ENCODE data around the gene FNDC10. TPM values are rescaled to one million over a fixed set of nuclear protein-coding genes. Genes with fewer than 3 reads are reported as not detected.

The FNDC10 gene
- total RNA-seq, 1 experiment from 2014 or later, result 15.6 TPM

DNA sequence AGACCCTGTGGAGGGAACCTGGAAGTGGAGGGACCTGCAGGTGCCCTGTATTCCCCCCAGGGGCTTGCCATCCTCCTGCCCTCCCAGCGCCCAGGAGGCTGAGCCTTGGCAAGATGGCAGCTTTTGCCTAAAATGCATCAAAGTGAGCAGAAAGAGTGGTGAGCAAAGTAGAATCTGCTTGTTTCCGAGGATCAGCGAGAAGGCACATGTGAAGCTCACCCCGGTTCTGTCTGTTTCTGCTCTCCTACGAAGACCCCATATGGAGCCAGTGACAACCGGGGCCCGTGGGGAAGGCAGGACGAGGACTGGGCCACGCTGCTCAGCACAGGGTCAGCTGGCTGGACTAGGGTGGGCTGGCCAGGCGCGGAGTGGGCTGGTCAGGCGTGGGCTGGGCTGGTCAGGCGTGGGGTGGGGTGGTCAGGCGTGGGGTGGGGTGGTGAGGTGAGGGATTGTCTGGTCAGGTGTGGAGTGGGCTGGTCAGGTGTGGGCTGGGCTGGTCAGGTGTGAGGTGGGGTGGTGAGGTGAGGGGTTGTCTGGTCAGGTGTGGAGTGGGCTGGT, 5.2 kb upstream of the FNDC10 start:
- Mint-ChIP-seq H3K27me3 (ENCODE audit: insufficient read depth, unreplicated experiment) (no peaks in the 10 kb centered on the region), H3K4me3 (ENCODE audit: unreplicated experiment) (no peak overlapping the region), H3K27ac (ENCODE audit: unreplicated experiment) (no peak overlapping the region), H3K36me3 (ENCODE audit: insufficient read depth, unreplicated experiment) (no peaks in the 10 kb centered on the region), H3K4me1 (ENCODE audit: low read depth, unreplicated experiment) (no peaks in the 10 kb centered on the region), H3K9me3 (ENCODE audit: unreplicated experiment) (no peaks in the 10 kb centered on the region)
- CTCF ChIA-PET, result no interaction called here
- DNase-seq, result no peak
- no peaks in the 10 kb centered on the region for H3K9me3 ChIP-seq
- no TSS peak for BruUV-seq (replicated peaks)
- H3K4me1 ChIP-seq, result no peaks in the 10 kb centered on the region; the same call in 1 of the 2 replicates
- intact Hi-C loops (cut with micrococcal nuclease; ENCODE audit: unreplicated experiment), result no loop called here
- H3K27me3 ChIP-seq (replicated peaks; ENCODE audit: control insufficient read depth, insufficient read depth, low read length), result no peaks in the 10 kb centered on the region
- H3K36me3 ChIP-seq (ENCODE audit: control insufficient read depth, insufficient read depth, low read length), result no peaks in the 10 kb centered on the region
- POLR2A ChIA-PET, result no interaction called here
- TF ChIP-seq, protein P1, sequence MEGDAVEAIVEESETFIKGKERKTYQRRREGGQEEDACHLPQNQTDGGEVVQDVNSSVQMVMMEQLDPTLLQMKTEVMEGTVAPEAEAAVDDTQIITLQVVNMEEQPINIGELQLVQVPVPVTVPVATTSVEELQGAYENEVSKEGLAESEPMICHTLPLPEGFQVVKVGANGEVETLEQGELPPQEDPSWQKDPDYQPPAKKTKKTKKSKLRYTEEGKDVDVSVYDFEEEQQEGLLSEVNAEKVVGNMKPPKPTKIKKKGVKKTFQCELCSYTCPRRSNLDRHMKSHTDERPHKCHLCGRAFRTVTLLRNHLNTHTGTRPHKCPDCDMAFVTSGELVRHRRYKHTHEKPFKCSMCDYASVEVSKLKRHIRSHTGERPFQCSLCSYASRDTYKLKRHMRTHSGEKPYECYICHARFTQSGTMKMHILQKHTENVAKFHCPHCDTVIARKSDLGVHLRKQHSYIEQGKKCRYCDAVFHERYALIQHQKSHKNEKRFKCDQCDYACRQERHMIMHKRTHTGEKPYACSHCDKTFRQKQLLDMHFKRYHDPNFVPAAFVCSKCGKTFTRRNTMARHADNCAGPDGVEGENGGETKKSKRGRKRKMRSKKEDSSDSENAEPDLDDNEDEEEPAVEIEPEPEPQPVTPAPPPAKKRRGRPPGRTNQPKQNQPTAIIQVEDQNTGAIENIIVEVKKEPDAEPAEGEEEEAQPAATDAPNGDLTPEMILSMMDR (IDR thresholded peaks at IDR 0.05; ENCODE audit: insufficient read depth in 1 of 2, low read depth in 1 of 2, low read length in 1 of 2, severe bottlenecking in 1 of 2, unreplicated experiment in 1 of 2), result no peak
- H3K4me3 ChIP-seq (ENCODE audit: low read depth, low read length), result no peak overlapping the region

DNA sequence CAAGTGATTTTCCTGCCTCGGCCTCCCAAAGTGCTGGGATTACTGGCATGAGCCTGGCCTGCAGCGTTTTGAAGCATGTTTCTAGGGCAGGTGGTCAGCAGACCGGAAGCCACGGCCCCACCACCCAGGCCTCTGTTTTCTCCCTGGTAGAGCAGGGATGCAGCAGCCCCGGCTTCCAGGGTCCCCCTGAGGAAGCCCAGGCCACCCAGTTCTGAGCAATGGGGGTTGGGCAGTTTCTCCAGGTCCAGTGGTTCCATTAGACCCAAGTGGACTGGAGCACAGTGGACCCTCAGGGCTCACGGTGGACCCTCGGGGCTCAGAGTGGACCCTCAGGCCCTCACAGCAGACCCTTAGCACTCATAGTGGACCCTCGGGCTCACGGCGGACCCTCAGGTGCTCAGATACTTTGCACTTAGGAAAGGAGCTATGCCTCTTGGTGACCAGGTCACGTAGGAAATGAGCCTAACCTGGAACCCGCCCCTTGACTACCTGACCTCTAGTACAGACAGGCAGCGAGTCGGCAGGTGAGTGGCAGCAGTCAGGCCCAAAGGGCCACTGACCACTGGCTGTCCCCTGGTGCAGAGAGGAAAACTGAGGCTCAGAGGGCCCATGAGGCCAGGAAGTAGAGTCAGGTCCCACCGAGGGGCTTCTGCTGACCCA, 4.6 kb upstream of the FNDC10 start:
- no peak overlapping the region for H3K4me3 ChIP-seq (ENCODE audit: low read depth, low read length)
- no TSS peak for BruUV-seq (replicated peaks)
- no peaks in the 10 kb centered on the region; the same call in 1 of the 2 replicates for H3K4me1 ChIP-seq
- H3K9me3 ChIP-seq, result no peaks in the 10 kb centered on the region
- H3K4me1 Mint-ChIP-seq (ENCODE audit: low read depth, unreplicated experiment), result no peaks in the 10 kb centered on the region
- H3K27me3 Mint-ChIP-seq (ENCODE audit: insufficient read depth, unreplicated experiment), result no peaks in the 10 kb centered on the region
- no peaks in the 10 kb centered on the region for H3K27me3 ChIP-seq (replicated peaks; ENCODE audit: control insufficient read depth, insufficient read depth, low read length)
- DNase-seq, result no peak
- H3K4me3 Mint-ChIP-seq (ENCODE audit: unreplicated experiment), result no peak overlapping the region
- TF ChIP-seq, protein P1 (IDR thresholded peaks at IDR 0.05; ENCODE audit: insufficient read depth in 1 of 2, low read depth in 1 of 2, low read length in 1 of 2, severe bottlenecking in 1 of 2, unreplicated experiment in 1 of 2), result no peak
- no peak overlapping the region for H3K27ac Mint-ChIP-seq (ENCODE audit: unreplicated experiment)
- H3K36me3 ChIP-seq (ENCODE audit: control insufficient read depth, insufficient read depth, low read length), result no peaks in the 10 kb centered on the region
- intact Hi-C loops (cut with micrococcal nuclease; ENCODE audit: unreplicated experiment), result no loop called here
- no peaks in the 10 kb centered on the region for H3K36me3 Mint-ChIP-seq (ENCODE audit: insufficient read depth, unreplicated experiment)
- POLR2A ChIA-PET, result no interaction called here
- CTCF ChIA-PET, result no interaction called here
- H3K9me3 Mint-ChIP-seq (ENCODE audit: unreplicated experiment), result no peaks in the 10 kb centered on the region

DNA sequence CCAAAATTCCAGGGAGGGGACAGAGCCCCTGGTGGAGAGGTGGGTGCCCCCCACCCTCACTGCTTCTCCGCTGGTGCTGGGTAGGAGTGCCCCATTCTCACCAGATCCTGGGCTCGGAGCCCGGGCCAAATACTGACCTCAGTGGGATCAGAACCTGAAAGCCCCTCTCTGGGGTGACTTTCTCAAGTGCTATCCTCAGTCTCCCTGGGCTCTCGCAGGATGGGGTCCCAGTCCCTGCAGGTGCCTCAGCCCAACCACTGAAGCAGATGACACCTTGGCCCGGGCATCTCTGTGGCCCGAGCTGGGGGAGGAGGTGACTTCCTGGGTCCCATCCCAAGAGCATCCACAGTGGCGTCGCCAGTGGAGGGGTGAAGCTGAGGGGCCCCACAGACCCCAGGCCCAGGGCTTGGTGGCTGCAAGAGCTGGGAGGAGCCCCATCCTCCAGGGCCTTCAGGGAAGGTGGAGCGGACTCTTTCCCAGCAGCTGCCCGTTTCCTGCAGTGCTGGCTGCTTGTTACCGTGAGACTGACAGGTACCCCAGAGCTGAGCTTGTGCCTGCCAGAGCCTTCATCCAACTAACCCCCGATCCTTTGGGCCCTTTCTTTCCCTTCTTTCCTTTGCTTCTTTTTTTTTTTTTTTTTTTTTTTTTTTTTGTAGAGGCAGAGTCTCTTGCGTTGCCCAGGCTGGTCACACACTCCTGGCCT, 3.9 kb upstream of the FNDC10 start:
- CTCF ChIA-PET, result no interaction called here
- Histone ChIP-seq H3K4me3 (ENCODE audit: low read depth, low read length) (no peak overlapping the region), H3K36me3 (ENCODE audit: control insufficient read depth, insufficient read depth, low read length) (no peaks in the 10 kb centered on the region), H3K27me3 (replicated peaks; ENCODE audit: control insufficient read depth, insufficient read depth, low read length) (no peaks in the 10 kb centered on the region), H3K9me3 (no peaks in the 10 kb centered on the region), H3K4me1 (no peaks in the 10 kb centered on the region; the same call in 1 of the 2 replicates)
- Mint-ChIP-seq H3K27me3 (ENCODE audit: insufficient read depth, unreplicated experiment) (no peaks in the 10 kb centered on the region), H3K4me3 (ENCODE audit: unreplicated experiment) (no peak overlapping the region), H3K9me3 (ENCODE audit: unreplicated experiment) (no peaks in the 10 kb centered on the region), H3K36me3 (ENCODE audit: insufficient read depth, unreplicated experiment) (no peaks in the 10 kb centered on the region), H3K4me1 (ENCODE audit: low read depth, unreplicated experiment) (no peaks in the 10 kb centered on the region), H3K27ac (ENCODE audit: unreplicated experiment) (no peak overlapping the region)
- no peak for DNase-seq
- POLR2A ChIA-PET, result no interaction called here
- TF ChIP-seq, protein P1 (IDR thresholded peaks at IDR 0.05; ENCODE audit: insufficient read depth in 1 of 2, low read depth in 1 of 2, low read length in 1 of 2, severe bottlenecking in 1 of 2, unreplicated experiment in 1 of 2), result no peak
- no TSS peak for BruUV-seq (replicated peaks)
- intact Hi-C loops (cut with micrococcal nuclease; ENCODE audit: unreplicated experiment), result no loop called here

Data from Caco-2 (cell line).